ENCODE results near the gene NUFIP1. TPM values are rescaled to one million over a fixed set of nuclear protein-coding genes. Genes with fewer than 3 reads are reported as not detected.
"Not testable (repeated sequence)": the region's sequence is repeated elsewhere in the genome, so short reads cannot be mapped to it uniquely, and the experiment has no call there.

Gene NUFIP1
- total and polyA plus RNA-seq, 2 of the 8 experiments (the other 6 are each of a cell fraction or from before 2014, with no cell fraction given), result 4.6 to 16.6 TPM

DNA sequence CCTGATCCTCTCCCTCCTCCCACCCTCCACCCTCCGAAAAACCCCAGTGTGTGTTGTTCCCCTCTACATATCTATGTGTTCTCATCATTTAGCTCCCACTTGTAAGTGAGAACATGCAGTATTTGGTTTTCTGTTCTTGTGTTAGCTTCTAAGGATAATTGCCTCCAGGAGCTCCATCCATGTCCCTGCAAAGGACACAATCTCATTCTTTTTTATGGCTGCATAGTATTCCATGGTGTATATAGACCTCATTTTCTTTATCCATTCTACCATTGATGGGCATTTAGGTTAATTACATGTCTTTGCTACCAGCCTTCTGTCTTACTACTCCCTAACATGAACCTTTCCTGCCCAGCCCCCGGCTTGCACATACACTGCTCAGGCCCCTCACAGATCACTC lies 91.0 kb downstream of the NUFIP1 start:
- H2BK120ac ChIP-seq (replicated peaks; ENCODE audit: low read depth, low read length); H3K27ac ChIP-seq (ENCODE audit: low read depth, low read length); H3K4me1 ChIP-seq (replicated peaks in 1 of 4; ENCODE audit: control insufficient read depth in 3 of 4, insufficient read depth in 4 of 4, low read length in 3 of 4); DNase-seq (ENCODE audit: low read depth in 1 of 2, low spot score in 2 of 2); H3K27me3 ChIP-seq (replicated peaks in 1 of 4; ENCODE audit: control insufficient read depth in 3 of 4, extremely low read depth in 1 of 4, insufficient read depth in 3 of 4, low read length in 3 of 4); H4K20me1 ChIP-seq (replicated peaks in 1 of 2; ENCODE audit: control insufficient read depth in 1 of 2, insufficient read depth in 2 of 2, low read length in 2 of 2); H3K14ac ChIP-seq (ENCODE audit: insufficient read length); H3K56ac ChIP-seq (replicated peaks; ENCODE audit: insufficient read length, low read depth, low read length); FAIRE-seq; H2BK20ac ChIP-seq (ENCODE audit: low read length); H3K9me3 ChIP-seq (ENCODE audit: insufficient read depth in 2 of 2, low read depth in 1 of 2, low read length in 1 of 2); H2BK12ac ChIP-seq (ENCODE audit: low read depth, low read length); H2AFZ ChIP-seq (ENCODE audit: low read length); CTCF ChIA-PET (ENCODE audit: partially characterized antibody); H4K5ac ChIP-seq (ENCODE audit: insufficient read length, low read depth, low read length); H3K36me3 ChIP-seq (ENCODE audit: control insufficient read depth in 2 of 4, insufficient read depth in 4 of 4, low read length in 3 of 4); H4K8ac ChIP-seq (ENCODE audit: extremely low read depth, insufficient read depth, low read length); H3K18ac ChIP-seq (ENCODE audit: extremely low read depth, low read length); H3K4me2 ChIP-seq (ENCODE audit: insufficient read depth in 1 of 2, low read depth in 2 of 2, low read length in 2 of 2); H2AK5ac ChIP-seq (ENCODE audit: low read depth, low read length); H3K4me3 ChIP-seq (ENCODE audit: extremely low read depth in 1 of 4, insufficient read depth in 2 of 4, low read depth in 3 of 4, low read length in 4 of 4); H3K9ac ChIP-seq (replicated peaks in 1 of 4; ENCODE audit: extremely low read depth in 1 of 4, low read depth in 3 of 4, low read length in 3 of 4); H2BK15ac ChIP-seq (ENCODE audit: low read length); H3K79me1 ChIP-seq (ENCODE audit: low read depth, low read length); H3K23ac ChIP-seq (ENCODE audit: insufficient read length); H3K79me2 ChIP-seq (ENCODE audit: control insufficient read depth in 1 of 2, insufficient read depth in 2 of 2, low read length in 2 of 2); H2BK5ac ChIP-seq (ENCODE audit: low read depth, low read length); H4K91ac ChIP-seq (replicated peaks; ENCODE audit: insufficient read length, low read length); H3K23me2 ChIP-seq (ENCODE audit: low read depth, low read length); H3K4ac ChIP-seq (replicated peaks; ENCODE audit: insufficient read length, low read depth, low read length): not testable (repeated sequence)
- WGBS, 2 experiments (ENCODE audit: extremely low coverage in 1 of 2, insufficient coverage in 1 of 2, insufficient read length in 1 of 2, insufficient replicate concordance in 2 of 2, low coverage in 1 of 2, low lambda C conversion rate in 2 of 2, missing lambda C conversion rate in 1 of 2), result 91% methylated on average over 2 of the region's 2 CpGs; no CpG with 5 or more reads in 1 of the 2 experiments
- POLR2A ChIA-PET (ENCODE audit: partially characterized antibody), result interaction anchor here (1.0 kb wide), 1 partner anchor 9 kb away, joined by 5 read pairs; no protein-coding TSS in a partner anchor
